HS-27A (cell line): Measurements from ENCODE around the gene ACAD9.
"Not testable (repeated sequence)": the region's sequence is repeated elsewhere in the genome, so short reads cannot be mapped to it uniquely, and the experiment has no call there.

ENCODE experiments used
- DNase-seq: peaks from one replicate; pipeline ENCODE4 v3.0.0-alpha.2; 2012; ENCODE audit warnings: low read depth, missing footprints

The ACAD9 gene

DNA sequence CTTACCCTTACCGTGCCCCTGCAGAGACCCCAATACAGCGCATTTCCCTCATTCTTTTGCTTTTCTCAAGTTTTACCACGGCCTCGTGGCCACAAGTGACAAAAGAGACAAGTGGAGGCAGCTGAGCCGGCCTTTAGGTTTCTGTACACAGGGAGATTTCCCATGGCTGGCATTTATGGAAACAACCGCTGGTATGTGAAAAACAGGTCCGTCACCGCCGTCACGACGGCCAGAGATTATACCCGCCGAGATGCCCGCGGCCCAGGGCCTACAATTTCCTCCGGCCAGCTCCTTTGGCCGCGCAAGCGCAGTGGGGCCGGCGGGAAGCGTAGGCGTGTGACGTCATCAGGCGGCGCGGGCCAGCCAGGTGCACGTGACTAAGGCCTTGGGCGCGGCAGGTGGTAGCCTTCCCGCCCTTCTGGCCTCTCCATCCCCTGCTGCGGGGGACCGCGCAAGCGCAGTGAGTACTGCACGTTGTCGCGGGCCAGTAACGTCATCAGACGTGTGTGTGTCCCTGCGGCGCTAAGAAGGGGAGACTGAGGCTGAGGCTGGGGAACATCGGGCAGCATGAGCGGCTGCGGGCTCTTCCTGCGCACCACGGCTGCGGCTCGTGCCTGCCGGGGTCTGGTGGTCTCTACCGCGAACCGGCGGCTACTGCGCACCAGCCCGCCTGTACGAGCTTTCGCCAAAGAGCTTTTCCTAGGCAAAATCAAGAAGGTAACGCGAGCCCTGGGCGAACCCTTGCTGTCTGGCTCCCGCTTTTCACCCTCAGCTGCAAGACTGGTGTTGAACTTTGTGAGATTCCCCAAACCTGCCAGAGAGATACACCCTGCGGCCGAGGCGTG lies at the start of gene ACAD9:
ACAD9 (plus strand) TSS at position 496 of the 845 bp plus-strand sequence; CDS start at position 568, 72 bp downstream.
- peak; percentile 84 for DNase-seq

GRCh38 chr3:128829925-128830625 lies 49.3 kb upstream of the ACAD9 start:
- not testable (repeated sequence) for DNase-seq

DNA sequence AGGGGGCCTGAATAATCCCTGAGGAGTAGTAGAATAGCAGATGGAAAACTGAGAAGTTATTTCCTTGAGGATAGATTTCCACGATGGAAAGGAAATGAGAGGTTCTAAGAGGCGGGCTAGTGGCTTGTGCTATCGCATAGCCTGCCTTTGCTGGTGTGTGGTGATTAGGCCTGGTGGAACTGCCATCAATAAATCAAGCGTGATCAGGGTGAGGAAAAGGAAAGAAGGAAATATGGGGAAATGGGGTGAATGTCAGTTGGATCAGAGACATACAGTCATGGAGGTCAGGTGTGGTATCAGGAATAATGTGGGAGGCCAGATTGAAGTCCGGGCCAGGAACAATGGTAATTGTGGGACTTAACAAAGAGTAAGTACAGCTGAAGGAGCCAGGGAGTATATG lies 48.7 kb upstream of the ACAD9 start:
- not testable (repeated sequence) for DNase-seq

GRCh38 chr3:128832979-128833378 lies 46.4 kb upstream of the ACAD9 start:
- not testable (repeated sequence) for DNase-seq

GRCh38 chr3:128835096-128835495 lies 44.3 kb upstream of the ACAD9 start:
- DNase-seq, result no peak

GRCh38 chr3:128841926-128842920 lies 37.2 kb upstream of the ACAD9 start:
- DNase-seq, result no peak

DNA sequence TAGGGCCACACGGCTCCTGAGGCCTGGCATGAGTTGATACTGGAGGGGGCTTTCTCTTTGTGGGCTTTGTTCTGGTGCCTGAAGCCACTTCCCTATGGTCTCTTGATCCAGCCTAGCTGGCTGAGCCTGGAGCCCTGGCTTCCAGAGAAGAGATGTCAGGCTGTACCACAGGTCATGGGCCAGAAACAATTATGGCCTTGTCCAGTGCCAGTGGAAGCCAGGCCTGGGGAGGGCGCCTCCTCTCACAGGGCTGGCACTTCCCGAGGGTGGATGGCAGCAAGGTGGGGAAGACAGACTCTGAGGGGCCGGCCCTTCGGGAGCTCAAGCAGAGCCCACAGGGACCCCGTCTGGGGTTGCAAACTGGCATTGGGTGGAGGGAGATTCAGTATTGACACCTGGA lies 34.9 kb upstream of the ACAD9 start:
- DNase-seq, result no peak

DNA sequence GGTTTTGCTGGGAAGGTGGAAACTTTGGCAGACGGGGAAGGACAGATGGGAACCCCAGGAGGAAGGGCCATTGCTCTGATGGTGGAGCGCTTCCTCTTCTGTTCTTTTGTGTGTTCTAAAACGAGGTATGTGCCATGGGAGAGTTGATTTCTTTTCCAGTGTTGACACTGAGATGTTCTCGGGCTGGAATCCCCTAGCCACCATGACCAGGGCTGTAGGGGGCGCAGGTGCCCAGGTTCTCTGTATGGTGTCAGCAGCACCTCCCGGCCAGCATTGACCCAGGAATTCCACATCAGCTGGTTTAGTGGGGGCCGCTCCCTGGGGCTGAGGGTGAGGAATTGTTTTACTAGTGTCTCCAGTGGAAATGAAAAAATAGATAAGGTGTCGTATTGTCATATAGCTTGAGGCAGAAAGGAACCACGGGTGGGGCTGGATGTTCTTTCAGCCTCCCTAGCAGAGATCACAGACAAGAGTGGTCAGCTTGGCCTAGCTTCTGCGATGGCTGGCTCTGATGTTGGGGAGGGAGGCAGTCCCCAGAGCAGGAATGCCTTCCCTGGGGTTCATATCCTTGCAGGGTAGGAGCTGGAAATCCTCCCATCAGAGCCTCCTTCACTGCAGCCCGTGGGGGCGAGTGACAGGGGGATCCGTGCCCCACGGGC lies 34.2 kb upstream of the ACAD9 start:
- no peak for DNase-seq

DNA sequence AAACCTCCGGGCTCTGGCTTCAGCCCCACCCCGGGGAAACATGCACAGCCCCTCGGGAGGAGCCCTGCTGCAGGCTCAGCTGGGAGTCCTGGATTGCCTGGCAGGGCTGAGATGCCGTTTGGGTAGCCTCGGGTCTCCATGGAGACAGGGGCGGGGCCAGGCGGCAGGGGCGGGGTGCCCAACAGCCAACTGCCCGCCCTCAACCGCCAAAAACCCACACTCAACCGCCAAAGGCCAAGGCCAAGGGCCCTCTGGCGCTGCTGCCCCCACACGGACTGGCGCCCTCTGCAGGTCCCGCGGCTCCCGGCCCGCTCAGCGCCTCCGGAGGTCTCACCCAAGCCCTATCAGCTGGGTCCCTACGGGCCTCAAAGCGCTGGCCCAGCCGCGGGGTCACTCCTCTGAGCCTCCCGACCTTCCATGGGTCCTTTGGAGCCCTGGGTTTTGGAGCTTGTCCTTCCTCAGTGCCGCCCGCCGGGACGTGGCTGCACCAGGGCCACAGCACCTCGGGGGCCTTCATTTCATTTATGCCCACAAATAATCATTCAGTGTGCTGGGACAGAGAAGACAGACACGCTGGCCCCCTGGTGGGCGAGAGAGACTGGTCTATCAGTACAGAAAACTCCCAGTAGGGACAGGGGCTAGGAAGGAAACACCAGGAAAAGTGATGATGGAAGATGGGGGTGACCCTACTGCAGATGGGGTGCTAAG lies 33.5 kb upstream of the ACAD9 start:
- peak; percentile 36 for DNase-seq

DNA sequence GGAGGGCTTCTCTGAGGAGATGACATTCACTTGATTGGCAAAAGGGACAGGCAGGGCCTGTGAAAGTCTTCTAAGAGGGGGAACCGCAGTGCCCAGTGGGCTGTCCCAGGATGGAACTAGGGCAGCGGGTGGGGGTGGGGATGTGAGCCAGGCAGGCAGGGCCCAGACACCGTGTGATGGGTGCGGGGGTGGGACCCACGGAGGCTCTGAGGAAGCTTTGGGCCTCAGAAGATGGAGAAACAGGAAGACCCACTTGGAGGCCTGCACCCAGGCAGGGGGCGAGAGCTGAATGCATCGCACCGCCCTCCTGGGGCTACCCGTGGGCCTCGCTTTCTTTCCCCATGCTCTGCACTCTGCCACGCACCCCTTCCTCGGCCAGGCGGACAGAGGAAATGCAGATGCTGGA lies 32.9 kb upstream of the ACAD9 start:
- no peak for DNase-seq

GRCh38 chr3:128847666-128848370 lies 31.6 kb upstream of the ACAD9 start:
- no peak for DNase-seq

GRCh38 chr3:128848936-128849335 lies 30.5 kb upstream of the ACAD9 start:
- no peak for DNase-seq

DNA sequence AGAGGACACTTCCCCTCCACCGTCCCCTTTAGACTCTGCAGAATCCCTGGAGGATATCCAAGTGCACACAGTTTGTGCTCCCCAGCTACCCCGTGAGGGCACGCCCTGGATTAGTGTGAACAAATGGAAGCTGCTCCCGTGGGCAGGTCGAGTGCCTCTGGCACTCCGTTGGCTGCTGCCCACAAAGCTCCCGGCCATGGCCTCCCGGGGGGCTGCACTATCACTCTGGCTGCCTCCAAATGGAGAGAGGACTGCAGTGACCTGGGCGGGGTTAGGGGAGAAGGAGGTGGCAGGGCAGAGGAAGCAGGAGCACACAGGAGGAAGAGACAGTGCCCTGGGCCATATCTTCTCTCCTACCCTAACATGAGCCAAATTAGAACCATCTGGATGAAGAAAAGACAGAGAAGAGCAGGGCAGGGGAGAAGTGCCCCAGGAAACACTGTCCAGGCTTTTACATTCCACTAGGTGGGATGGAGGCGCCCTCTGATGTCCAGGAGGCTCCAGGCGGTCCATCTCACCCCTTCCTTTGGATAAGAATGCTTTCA lies 29.4 kb upstream of the ACAD9 start:
- DNase-seq, result no peak

DNA sequence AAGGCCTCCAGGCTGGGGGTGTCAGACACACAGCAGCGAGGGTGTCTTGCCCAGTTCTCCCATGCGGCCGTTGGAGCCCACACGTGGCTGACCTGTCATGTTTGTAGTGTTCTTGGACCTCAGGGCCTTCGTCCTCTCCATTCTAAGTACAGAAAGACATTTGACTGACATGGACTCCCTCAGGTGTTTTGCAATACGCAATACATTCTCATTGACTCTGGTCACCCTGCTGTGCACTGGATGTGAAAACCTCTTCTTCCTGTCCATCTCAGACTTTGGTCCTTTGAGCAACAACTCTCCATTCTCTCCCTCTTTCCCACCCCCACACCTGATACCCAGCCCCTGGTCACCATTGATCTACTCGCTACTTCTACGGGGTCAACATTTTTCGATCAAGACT lies 28.9 kb upstream of the ACAD9 start:
- DNase-seq, result no peak

DNA sequence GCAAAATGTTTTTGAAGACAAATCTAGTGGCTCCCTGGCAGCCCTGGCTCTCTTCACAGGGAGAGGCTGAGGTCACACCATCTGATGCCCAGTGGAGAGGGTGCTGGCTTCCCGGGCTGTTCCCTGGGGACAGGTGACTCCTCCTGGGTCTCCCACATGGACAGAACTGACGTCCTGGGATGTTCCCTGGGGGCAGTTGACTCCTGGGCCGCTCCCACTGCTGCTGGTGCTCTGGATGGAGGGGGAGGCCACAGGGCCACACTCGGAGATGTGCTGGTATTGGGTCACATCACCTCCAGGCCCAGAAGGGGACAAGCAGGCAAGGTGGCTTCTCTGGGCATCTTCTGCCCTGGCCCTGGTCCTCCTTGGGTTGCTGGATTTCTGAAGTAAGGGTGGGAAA lies 27.8 kb upstream of the ACAD9 start:
- no peak for DNase-seq

- no peak for DNase-seq
Measured at GRCh38 chr3:128853826-128854225, 25.6 kb upstream of the ACAD9 start.

- no peak for DNase-seq
Measured at GRCh38 chr3:128854475-128854874, 24.9 kb upstream of the ACAD9 start.

- no peak for DNase-seq
Measured at GRCh38 chr3:128855569-128855968, 23.9 kb upstream of the ACAD9 start.

DNA sequence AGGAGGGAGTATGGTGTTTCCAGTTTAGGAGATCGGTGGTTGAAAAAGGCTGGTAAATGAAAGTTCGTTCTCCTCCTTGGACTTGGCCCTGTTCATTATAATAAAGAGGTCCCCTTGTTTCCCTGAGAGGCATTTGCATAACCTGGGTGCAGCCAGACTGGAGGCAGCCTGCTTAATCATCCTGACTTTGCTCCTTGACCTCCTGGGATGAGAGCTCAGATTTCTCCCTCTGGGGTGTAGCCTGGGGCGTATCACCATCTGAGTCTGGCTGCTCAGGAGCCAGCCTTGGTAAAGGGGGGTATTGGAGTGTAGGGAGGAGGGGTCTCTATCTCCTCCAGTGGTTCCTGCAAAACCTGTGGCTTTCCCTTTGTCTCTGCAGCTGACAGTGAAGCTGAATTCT lies 21.3 kb upstream of the ACAD9 start:
- DNase-seq, result no peak

GRCh38 chr3:128859630-128860029 lies 19.8 kb upstream of the ACAD9 start:
- no peak for DNase-seq
